HG03439 (cell line): ENCODE data around the gene GNAI2.
A peak's percentile ranks its signal among the peaks of the same experiment; 100 is the strongest.
"Not testable (repeated sequence)": the region's sequence is repeated elsewhere in the genome, so short reads cannot be mapped to it uniquely, and the experiment has no call there.

Experiments
- ATAC-seq: cut with Tn5 transposase; IDR thresholded peaks from one replicate; pipeline ENCODE4 v1.9.1; 2021; ENCODE audit warnings: mild to moderate bottlenecking, moderate library complexity; ENCODE audit not compliant: unreplicated experiment

GNAI2 gene

DNA sequence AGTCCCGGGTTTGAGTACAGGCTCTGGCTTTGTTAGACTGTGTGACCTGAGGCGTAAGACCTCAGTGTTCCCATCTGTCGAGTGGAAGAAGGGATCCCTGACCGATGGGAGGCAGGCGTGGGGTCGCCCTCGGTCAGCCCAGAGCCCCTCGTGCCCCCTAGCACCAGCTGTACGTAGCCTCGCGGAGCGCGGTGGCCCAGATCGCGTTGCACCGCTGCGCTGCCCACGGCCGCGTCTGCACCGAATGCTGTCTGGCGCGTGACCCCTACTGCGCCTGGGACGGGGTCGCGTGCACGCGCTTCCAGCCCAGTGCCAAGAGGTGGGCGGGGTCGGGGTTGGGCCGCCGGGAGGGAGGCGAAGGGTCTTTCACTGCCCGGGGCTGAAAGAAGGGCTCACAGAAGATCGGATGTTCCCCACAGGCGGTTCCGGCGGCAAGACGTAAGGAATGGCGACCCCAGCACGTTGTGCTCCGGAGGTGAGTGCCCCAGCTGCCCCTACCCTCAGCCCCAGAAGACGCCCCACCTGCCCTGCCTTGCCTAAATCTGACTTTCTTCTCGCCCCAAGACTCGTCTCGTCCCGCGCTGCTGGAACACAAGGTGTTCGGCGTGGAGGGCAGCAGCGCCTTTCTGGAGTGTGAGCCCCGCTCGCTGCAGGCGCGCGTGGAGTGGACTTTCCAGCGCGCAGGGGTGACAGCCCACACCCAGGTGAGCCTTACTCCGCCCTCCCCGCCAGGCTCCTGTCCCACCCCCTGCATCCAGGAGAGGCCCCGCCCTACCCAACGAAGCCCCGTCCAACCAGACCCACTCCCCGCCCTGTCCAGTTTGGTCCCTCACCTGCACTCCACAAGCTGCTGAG is 39.4 kb downstream of the GNAI2 start:
- ATAC-seq: no peak

DNA sequence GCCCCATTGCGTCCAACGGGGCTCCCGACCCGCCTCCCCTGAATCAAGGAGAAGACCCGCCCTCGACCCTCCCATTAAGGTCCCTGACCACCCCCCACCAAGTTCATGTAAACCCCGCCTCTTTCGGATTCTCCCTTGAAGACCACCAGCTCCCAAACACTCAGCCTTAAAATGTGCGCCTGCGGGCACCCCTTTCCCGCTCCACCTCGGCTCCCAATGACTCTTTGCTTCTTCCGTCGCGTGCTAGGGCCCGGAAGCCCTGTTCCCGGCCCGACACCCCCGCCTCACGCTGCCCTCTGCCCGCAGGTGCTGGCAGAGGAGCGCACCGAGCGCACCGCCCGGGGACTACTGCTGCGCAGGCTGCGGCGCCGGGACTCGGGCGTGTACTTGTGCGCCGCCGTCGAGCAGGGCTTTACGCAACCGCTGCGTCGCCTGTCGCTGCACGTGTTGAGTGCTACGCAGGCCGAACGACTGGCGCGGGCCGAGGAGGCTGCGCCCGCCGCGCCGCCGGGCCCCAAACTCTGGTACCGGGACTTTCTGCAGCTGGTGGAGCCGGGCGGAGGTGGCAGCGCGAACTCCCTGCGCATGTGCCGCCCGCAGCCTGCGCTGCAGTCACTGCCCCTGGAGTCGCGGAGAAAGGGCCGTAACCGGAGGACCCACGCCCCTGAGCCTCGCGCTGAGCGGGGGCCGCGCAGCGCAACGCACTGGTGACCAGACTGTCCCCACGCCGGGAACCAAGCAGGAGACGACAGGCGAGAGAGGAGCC is 40.2 kb downstream of the GNAI2 start:
- no peak for ATAC-seq

DNA sequence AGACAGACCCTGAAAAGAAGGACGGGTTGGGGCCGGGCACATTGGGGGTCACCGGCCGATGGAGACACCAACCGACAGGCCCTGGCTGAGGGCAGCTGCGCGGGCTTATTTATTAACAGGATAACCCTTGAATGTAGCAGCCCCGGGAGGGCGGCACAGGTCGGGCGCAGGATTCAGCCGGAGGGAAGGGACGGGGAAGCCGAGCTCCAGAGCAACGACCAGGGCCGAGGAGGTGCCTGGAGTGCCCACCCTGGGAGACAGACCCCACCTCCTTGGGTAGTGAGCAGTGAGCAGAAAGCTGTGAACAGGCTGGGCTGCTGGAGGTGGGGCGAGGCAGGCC is 40.7 kb downstream of the GNAI2 start:
- ATAC-seq: no peak

DNA sequence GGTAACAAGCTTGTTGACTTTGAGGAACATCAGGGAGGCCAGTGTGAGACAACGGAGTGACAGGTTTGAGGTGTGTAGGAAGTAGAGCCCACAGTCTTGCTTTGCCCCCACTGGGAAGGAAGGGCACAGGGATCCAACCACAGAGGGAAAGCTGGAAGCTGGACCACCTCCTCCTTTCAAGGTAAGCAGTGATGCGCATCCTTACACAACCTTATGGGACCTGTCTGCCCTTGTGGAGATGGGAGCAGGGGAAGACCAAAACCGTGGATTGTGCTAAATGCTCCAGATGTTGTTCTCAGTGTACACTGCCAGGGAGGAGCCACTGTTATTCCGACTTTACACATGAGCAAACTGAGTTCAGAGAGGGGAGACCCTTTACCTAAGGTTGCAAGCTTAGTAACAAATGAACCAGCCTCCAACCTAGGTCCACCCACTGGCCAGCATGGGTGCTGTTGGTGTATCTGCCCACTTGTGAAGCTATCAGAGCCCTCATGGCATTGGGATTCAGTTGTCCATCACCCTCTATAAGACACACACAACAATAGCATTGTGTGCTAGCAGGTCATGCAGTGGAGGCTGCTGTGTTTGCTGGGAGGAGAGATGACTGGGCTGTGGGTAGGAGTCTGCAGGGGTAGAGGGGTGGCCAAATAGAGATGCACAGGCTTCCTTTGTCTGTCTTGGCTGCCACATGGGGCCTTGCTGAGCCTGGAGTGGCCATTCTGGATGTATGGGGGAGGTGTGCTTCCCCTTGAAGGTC is 42.3 kb downstream of the GNAI2 start:
- ATAC-seq: no peak

DNA sequence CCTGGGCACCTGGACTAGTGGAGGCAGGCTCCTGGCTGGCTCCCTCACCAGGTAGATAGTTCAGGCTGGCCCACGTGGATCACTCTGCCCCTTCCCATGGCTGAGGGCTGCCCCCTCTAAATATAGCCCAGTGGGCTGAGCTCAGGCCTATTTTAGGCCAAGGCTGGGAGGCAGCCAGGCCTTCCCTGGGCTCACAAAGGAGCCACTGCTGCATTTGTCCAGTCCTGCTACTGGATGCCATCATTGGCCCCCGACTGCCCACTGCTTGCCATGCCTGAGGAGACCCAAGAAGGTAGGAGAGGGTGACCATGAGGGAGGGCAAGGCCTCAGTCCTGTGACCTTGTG is 42.8 kb downstream of the GNAI2 start, which contains the start of gene LSMEM2:
TSS of gene LSMEM2 (plus strand) at position 208 of the 345 bp plus-strand sequence. CDS start at position 235, 27 bp downstream.
- no peak for ATAC-seq

DNA sequence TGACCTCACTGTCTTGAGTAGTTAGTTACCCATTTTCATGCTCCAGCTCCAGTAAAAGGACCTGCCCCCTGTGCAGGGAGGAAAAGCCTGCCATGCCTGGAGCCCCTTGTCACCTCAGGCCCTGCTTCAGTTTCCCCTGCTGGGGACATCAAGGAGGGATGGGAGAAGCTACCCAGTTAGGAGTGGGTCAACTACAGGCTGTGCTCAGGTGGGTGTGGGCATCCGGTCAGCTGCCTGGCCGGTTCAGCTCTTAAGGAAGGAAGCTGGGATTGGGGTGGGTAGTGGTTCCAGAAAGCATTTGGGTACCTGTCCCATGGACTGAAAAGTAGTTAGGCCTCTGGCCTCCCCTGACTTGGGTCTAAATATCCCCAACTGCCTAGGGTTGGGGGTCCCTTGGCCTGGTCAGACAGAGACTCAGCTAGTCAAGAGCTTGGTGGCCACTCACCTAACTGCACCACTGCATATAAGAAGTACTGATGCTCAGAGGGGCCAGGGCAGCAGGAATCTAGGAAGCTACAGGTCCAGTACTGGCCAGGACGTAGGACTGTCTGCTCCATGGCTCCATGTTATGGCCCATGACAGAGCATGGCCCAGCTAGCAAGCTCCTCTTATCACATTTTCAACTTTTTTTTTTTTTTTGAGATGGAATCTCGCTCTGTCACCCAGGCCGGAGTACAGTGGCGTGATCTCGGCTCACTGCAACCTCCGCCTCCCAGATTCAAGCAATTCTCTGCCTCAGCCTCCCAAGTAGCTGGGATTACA is 43.4 kb downstream of the GNAI2 start:
- ATAC-seq: no peak

DNA sequence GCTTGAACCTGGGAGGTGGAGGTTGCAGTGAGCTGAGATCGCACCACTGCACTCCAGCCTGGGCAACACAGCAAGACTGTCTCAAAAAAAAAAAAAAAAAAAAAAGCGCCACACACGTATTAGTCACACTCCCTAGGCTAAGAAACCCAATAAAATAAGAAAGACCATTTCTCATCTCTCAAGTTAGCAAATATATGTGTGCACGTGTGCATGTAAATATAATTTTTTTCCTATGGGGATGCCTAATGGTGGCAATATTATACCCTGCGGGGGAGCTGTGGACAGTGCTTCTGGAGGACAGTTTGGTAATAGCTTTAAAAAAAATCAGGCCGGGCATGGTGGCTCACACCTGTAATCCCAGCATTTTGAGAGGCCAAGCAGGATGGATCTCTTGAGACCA is 48.1 kb downstream of the GNAI2 start:
- not testable (repeated sequence) for ATAC-seq

DNA sequence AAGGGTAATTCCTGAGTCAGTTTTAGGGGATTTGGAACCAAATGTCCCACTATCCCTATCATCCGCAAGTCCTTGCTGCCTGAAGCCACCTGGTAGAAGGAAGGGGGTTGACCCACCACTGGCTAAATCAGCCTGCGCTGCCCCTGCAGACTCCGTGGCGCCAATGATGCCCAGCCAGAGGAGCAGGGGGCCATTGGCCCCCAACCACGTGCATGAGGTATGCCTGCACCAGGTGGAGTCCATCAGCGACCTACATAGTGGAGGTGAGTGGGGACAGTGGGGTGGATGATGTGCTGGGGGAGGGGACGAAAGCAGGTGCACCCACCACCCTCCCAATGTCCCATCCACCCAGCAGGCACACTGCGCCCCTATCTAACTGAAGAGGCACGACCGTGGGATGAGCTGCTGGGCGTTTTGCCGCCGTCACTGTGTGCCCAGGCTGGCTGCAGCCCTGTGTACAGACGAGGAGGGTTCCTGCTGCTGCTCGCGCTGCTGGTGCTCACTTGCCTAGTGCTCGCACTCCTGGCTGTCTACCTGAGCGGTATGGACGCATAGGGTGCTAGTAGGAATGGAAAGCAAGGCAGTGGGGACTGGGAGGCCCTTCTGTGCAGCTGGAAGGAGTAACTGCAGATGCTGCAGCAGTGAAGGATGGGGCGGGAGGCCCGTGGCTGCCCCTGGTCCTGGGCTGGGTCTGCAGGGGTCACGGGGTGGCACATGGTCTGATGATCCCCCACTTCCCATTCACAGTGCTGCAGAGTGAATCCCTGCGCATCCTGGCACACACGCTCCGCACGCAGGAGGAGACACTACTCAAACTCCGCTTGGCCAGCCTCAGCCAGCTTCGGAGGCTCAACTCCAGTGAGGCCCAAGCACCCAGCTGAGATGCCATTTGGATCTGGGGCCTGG is 50.6 kb downstream of the GNAI2 start:
- ATAC-seq: no peak

DNA sequence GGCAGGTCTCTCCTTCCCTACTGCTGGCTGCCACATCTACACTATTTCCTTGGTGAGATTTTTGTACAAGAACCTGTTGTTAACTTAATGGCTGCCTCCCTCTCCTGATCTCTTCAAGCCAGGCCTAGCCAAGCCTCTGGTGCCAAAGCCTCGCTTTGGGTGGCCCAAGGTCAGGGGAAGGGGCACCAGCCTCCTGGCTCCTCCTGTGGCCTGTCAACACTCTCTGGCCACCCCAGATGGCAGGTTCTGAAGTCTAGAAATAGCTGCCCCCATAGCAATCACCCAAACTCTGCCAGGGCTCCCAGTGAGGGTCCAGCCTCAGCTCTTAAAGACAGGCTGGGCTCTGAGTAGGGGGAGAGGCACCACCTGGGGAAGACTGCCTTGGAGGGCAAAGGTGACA is 51.3 kb downstream of the GNAI2 start:
- ATAC-seq: no peak

DNA sequence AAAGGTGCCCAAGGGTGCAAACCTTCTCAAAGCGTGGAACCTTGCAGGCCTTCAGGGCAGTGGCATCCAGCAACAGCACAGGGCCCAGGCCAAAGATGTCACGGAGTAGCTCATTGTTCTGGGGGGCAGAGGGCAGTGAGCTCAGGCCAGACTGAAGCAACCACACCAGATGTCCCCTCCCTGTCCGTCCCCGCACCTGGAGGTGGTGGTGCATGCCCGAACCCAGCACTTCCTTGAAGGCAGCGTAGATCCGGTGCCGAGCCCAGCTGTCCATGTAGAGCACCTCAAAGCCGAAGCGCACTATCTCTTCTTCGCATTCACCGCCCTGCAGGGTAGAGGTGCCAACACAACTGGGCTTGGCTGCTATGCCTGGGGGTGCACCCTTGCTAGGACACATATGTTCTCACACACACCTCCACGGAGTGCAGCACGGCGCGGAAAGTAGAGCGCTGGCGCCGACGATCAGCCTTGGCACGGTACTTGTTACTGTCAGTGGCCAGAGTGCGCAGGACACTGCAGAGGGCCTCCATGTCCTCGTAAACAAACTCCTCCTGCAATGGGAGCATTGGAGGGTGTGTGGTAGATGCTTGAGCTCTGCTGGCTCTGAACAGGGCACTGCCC is 52.5 kb downstream of the GNAI2 start:
- ATAC-seq: no peak

DNA sequence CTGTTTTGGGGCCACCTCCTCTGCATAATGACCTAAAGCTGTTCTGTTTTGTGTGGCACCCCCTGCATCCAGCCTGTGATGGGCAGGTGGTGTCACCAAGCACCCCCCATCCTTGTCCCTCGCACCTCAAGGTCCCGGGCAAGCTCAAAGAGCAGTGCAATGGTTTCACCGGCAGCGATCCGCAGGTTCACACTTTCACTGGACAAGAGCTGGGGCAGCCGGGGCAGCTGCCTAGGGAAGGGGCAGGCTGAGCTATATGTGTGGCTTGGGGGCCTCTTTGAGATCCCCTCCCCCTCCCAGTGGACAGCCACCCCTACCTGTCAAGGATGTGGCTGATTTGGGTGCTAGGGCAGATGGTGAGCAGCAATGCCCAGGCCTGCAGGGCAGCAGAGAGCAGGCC is 53.1 kb downstream of the GNAI2 start:
- ATAC-seq: no peak

DNA sequence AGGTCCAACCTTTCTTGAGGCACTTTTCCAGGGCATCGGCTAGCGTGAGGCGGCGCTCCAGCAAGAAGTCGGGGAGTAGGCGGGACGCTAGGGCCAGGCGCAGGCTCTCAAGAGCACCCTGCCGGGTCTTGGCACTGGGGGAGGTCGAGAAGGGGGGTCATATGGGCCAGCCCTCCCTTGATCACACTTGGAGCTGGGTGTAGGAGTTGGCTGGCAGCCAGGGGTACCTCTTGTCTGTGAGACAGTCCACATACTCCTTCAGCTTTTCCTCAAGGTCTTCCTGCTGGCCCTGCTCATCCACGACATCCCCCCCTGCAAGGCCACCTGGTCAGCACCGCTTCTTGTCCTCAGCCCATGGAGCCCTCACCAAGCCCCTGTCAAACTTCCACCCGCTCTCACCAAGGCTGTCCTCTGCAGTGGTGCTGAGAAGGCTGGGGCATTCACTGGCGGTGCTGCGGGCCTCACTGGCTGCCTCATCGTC is 54.2 kb downstream of the GNAI2 start:
- no peak for ATAC-seq

DNA sequence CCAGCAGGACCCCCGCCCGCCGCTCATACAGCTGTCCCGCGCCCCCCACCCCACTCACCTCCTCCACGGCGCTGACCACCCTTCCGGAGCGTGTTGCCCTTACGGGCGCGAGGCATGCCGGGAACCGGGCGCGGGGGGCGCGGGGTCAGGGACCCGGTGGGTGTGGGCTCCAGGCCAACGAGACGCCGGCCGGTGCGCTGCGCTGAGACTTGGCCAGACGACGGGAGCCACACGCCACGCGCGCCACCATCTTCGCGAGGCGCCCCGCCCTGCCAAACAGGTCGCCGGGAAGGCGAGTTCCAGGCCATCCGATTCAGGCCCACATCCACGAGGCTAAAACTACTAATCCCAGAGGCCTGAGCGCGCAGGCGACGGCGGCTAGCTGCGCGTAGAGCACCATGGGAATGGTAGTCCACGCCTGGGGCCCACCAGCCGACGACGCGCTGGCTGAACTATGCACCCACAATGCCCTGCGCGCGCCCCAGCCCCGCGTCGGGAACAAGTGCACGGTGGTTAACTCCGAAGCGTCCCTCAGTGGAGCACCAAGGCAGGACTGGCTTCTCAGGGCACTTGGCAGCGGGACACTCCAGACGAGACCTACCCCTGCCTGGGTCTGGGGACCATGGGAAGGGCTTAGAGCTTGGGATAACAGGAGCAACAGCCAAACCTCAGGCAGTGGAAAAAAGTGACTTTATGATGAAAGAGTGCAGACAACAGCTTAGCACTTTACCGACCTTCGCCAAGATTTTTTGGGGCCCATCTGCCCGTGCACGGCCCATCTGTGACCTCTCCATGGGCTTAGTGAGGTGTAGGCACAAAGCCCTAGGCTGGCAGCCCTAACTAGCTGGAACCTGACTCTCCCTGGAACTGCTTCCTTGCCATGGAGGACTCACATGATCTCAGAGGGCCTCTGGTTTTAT is 56.4 kb downstream of the GNAI2 start, which contains the start of gene IFRD2:
TSS of gene IFRD2 (minus strand) at position 271 of the 920 bp plus-strand sequence. CDS start at position 116, 155 bp downstream.
- peak; percentile 90 for ATAC-seq

DNA sequence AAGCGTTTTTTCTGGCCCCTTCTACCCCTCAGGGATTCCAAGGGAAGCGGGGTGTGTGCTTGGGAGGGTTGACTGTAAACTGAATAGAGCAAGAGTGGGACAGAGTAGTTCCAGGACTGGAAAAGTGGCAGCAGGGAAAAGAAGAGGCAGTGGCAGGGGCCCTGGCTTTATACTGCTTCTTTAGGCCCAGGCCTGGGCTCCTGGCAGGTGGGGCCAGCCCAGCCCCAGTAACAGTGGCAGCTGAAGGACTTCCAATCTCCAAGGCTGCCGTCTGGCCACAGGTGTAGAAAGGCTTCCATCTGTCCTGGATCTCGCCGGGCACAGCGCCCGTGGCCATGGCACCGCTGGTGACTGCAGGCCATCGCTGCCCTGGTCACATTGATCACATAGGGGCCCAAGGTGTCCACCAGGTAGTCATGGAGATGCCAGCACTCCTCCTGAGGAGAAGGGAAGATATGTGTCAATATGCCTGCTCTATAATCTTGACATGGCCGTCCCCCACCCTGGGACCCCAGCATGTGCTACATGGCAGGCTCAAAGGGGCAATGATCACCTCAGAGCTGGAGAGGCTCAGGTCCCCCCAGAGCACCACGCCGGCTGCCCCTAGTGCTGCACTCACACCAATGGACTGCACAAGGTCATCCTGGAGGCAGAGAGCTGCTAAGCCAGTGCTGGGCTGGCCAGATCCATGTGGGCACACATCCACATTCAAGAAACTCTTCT is 57.2 kb downstream of the GNAI2 start:
- no peak for ATAC-seq

DNA sequence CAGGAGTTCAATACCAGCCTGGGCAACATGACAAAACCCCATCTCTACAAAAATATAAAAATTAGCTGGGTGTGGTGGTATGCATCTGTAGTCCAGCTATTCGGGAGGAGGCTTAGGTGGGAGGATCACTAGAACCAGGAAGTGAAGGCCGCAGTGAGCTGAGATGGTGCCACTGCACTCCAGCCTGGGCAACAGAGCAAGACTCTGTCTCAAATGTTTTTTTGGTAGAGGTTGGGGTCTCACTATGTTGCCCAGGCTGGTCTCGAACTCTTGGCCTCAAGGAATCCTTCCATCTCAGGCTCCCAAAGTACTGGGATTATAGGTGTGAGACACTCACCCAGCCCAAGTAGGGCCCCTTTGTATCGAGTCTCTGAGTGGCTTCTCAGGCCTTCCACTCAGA is 58.1 kb downstream of the GNAI2 start:
- ATAC-seq: no peak

DNA sequence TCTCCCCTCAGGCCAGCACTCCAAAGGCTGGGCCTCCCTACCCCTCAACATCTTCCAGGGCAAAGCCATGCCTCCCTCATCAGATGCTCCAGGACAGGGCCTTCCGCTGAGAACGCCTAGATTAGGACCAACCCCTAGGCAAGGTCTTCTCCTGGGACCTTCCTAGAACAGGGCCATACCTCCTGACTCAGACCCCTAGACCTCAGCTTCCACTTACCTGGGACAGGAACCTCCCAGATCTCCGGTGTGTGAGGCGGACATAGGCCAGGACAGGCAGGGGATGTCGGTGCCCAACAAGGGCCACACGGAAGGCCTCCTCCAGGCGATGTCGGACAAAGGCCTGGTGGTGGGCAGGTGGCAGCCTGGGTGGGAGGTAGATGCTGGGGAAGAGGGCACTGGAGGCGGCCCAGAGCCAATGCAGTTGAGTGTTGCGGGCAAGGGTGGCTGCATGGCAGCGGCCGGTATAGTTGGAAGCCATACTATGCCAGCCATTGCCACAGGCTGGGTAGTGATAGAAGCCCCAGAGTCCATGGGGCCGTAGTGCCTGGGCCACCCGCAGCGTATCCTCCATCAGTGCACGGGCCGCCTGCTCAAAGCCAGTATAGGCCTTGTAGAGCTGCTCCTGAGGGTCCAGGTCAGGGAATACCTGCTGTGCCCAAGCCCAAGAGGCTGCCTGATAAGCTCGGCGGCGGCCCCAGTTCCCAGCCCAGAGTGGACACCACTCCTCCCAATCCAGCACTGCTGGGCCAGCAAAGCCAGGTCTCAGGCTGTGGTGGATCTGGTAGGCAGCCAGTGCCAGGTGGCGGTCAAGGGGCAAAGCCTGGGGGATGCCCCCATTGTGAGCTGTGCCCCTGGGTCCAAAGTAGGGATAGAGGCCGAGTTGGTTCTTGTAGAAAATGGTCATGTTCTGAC is 58.7 kb downstream of the GNAI2 start:
- ATAC-seq: no peak
